Uterus (tissue), 2 donors: Measurements from ENCODE around the gene TC2N.

Experiments used
- CTCF ChIP-seq, 4 experiments: fragments of 200-600 bp in 2 of 4; fragments of 450-650 bp in 2 of 4; sonication (generic) in 2 of 4; IDR thresholded peaks; one replicate each; pipeline ENCODE4 v1.5.1; 2016 to 2019; ENCODE audit warnings: antibody characterized with exemption in 4 of 4, mild to moderate bottlenecking in 2 of 4, moderate library complexity in 1 of 4
- POLR2A ChIP-seq, 2 donors: fragments of 450-650 bp; IDR thresholded peaks; one replicate each; pipeline ENCODE4 v1.6.1; 2016; ENCODE audit warnings: antibody characterized with exemption in 2 of 2, mild to moderate bottlenecking in 1 of 2, moderate library complexity in 1 of 2

GRCh38 chr14:91898372-91898771, 31.0 kb upstream of the TC2N start:
- TF ChIP-seq CTCF (IDR thresholded peaks at IDR 0.05) (no peak), POLR2A (IDR thresholded peaks at IDR 0.05) (no peak)
